ENCODE data around the gene DTNA. TPM values are rescaled to one million over a fixed set of nuclear protein-coding genes. Genes with fewer than 3 reads are reported as not detected.

Gene DTNA
- total RNA-seq, 2 donors from 2014 or later: not detected

DNA sequence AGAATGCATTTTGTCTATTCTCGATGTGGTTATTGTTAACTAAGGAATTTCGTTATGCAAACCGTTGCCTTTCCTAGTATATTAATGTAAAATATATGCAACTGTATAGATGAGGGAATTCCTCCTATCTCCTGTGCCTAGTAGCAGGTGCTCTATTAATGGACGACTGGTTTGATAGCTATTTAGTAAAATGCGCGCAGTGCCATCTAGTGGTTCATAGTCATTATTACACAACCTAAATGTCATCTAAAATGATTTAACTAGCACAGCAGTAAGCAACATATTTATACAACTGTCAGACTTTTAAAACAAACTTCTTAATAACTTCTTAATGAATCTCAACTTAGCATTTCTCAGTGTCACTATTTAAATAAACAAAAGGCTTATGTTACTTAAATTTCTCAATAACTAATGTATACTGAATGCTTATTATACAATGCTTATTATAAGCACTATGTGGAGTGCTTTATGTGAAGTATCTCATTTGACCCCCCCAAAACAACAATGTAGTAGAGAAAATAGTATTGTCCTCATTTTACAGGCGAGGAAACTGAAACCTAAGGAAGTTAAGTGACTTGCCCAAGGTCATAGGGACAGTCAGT, 77.9 kb downstream of the DTNA start:
- Mint-ChIP-seq H3K4me3 (no peak overlapping the region), H3K27ac (no peak overlapping the region)
- peak; percentile 61 for ATAC-seq

DNA sequence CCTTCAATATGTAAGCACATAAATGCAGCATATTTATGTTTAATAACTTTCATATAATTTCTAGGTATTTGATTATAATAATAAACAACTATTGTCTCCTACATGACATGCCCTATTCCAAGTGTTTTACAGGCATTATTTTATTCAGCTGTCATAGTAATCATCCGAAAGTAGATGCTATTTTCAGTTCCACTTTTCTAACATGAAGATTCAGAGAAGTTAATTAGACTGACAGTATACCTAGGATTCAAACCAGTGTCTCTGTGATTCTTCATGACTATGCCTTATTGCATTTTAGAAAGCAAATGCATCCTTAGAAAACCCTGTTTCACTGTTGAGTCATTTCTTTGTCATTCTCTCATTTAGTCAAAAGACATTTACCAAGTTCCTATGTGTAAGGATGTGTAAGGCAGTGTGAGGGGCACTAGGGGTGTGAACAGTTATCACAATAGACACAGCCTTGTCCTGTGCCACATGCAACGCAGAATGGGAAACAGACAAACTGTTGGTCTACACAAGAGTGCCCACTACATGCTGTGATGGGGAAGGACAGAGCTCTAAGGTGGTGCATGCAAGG, 79.8 kb downstream of the DTNA start:
- no peak for DNase-seq
- ATAC-seq: no peak
- H3K27me3 Mint-ChIP-seq: peaks cover 30% of the 10 kb centered on the region
- no peaks in the 10 kb centered on the region for H3K9me3 ChIP-seq (ENCODE audit: control insufficient read depth, low read length, poor library complexity, severe bottlenecking)
- H3K4me1 Mint-ChIP-seq: no peaks in the 10 kb centered on the region
- H3K4me3 Mint-ChIP-seq: no peak overlapping the region
- no peaks in the 10 kb centered on the region for H3K36me3 Mint-ChIP-seq (ENCODE audit: low read depth)
- H3K27ac Mint-ChIP-seq: no peak overlapping the region

More for the DNA sequence above, 77.9 kb downstream of the DTNA start:
- Mint-ChIP-seq H3K27me3 (peaks cover 36% of the 10 kb centered on the region), H3K36me3 (ENCODE audit: low read depth) (no peaks in the 10 kb centered on the region), H3K4me1 (peaks cover 4% of the 10 kb centered on the region)
- no peaks in the 10 kb centered on the region for H3K9me3 ChIP-seq (ENCODE audit: control insufficient read depth, low read length, poor library complexity, severe bottlenecking)
- DNase-seq: no peak

DNA sequence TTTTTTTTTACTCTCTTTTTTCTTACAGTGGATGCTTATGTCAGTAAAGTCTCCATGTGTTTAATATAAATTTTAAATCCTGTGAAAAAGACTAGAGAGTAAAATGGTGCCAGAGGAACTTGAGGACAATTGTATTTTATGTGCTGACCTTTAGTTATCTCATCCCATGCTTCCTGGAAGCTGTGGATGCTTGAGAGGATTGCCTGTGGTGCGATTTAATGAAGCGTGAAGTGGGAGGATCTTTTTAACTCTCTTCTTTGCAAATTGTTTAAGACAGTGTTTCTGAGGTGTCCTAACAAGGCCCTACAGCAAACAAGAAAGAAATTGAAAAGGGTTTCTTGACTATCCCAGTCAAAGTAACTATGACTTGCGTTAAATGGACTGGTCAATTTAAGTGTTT, 84.2 kb downstream of the DTNA start:
- no peaks in the 10 kb centered on the region for H3K36me3 Mint-ChIP-seq (ENCODE audit: low read depth)
- H3K27ac Mint-ChIP-seq: no peak overlapping the region
- no peak overlapping the region for H3K4me3 Mint-ChIP-seq
- peaks cover 3% of the 10 kb centered on the region for H3K4me1 Mint-ChIP-seq
- DNase-seq (no peak), ATAC-seq (no peak)
- no peaks in the 10 kb centered on the region for H3K9me3 ChIP-seq (ENCODE audit: control insufficient read depth, low read length, poor library complexity, severe bottlenecking)
- H3K27me3 Mint-ChIP-seq: peaks cover 28% of the 10 kb centered on the region

DNA sequence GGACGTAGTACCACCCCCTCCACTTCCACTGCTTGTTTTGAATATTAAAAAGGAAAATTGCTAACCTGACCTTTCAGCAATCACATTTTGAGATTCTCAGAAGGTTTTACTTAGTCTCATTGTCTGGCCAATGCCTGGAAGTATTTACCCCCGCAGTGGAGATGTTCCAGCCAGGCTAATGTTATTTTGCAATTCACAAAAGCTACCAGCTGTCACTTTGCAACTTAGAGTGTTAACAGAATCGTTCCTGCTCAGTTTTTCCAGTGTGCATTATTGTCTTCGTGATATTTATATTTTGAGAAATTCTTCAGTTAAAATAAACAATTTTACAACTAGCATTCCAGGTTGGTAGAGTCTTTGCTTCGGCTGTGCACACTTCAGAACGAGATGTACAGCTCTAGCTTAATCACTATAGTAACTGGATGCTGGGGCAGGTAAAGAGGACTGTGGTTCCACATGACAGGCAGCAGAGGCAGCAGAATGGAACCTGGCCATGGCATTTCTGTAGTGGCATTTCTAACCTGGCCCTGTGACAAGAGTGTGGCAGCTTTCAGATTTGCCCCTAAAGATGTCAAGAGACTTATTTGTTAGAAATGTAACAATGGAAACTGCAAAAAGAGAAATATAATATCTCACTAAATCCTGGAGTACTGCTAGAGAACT, 85.1 kb downstream of the DTNA start:
- Mint-ChIP-seq H3K27me3 (peaks cover 28% of the 10 kb centered on the region), H3K4me3 (no peak overlapping the region), H3K27ac (no peak overlapping the region), H3K36me3 (ENCODE audit: low read depth) (no peaks in the 10 kb centered on the region), H3K4me1 (peaks cover 3% of the 10 kb centered on the region)
- ATAC-seq (no peak), DNase-seq (no peak)
- H3K9me3 ChIP-seq (ENCODE audit: control insufficient read depth, low read length, poor library complexity, severe bottlenecking): no peaks in the 10 kb centered on the region

DNA sequence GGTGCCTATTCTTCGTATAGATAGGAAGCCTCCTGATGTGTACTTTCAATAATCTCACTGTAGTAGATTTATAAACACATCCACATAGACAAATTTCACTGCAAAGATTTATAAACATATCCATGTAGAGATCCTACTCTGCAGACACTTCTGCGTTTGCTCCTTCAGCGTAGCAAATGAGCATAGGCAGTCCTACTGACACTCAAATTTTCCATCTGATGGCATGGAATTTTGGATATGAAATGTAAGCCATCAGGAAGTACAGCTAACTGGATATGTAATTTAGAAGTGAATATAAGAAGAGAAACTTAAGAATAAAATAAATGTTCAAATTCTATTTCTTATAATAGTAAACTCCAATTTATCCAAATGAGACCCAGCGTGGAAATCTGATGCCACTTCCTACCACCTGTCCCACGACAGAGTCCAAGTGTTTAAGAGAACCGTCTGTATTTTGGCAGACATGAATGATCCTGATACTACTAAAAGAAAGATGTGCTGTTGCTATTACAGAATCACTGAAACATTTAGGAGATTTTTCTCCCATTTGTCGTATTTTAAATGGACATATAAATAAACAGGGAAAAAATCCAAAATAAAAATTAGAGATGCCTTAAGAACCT, 86.0 kb downstream of the DTNA start:
- H3K27me3 Mint-ChIP-seq: peaks cover 22% of the 10 kb centered on the region
- H3K27ac Mint-ChIP-seq: no peak overlapping the region
- no peaks in the 10 kb centered on the region for H3K36me3 Mint-ChIP-seq (ENCODE audit: low read depth)

DNA sequence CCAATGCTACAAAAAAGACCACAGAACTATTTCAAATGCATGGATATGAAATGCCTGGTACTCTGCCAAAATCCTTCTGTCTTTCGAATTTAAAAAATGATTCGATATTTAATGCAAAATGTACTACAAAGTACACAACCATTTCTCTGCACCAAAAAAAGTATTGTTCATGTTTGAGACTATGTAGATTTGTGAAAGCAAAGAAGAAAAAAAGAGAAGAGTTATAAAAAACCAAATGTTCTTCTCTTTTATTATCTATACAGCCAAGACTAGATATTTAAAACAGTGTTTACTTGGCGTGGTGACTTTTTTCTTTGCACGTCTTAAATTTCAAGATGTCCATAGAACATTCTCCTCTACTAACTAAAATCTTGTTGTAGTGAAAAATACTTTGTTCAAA, 89.2 kb downstream of the DTNA start:
- Mint-ChIP-seq H3K4me3 (no peak overlapping the region), H3K27ac (no peak overlapping the region), H3K36me3 (ENCODE audit: low read depth) (peaks cover 2% of the 10 kb centered on the region), H3K4me1 (peaks cover 3% of the 10 kb centered on the region), H3K27me3 (peaks cover 36% of the 10 kb centered on the region)
- no peaks in the 10 kb centered on the region for H3K9me3 ChIP-seq (ENCODE audit: control insufficient read depth, low read length, poor library complexity, severe bottlenecking)
- DNase-seq (no peak), ATAC-seq (no peak)

More for the DNA sequence above, 86.0 kb downstream of the DTNA start:
- Mint-ChIP-seq H3K4me1 (peaks cover 3% of the 10 kb centered on the region), H3K4me3 (no peak overlapping the region)
- no peaks in the 10 kb centered on the region for H3K9me3 ChIP-seq (ENCODE audit: control insufficient read depth, low read length, poor library complexity, severe bottlenecking)
- no peak for ATAC-seq
- no peak for DNase-seq

DNA sequence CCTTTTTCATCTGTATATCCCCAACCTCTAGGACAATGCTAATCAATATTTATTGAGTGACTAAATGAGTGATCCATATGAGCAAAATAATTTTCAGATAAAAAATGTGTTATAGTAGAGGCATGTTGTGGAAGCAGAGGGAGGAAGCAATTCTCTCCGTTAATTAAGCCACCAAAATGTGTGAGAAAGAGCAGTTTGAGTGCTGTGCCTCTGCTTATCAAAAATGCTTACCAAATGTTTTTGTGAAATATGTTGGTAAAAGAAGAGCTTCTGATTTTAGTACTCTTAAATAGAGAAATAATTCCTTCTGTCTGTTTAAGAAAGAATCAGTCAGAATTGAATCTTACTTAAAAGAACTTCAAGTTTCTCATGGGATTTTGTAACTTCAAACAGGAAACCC, 90.3 kb downstream of the DTNA start:
- H3K4me3 Mint-ChIP-seq: no peak overlapping the region
- no peak overlapping the region for H3K27ac Mint-ChIP-seq
- peaks cover 2% of the 10 kb centered on the region for H3K36me3 Mint-ChIP-seq (ENCODE audit: low read depth)
- H3K9me3 ChIP-seq (ENCODE audit: control insufficient read depth, low read length, poor library complexity, severe bottlenecking): no peaks in the 10 kb centered on the region
- ATAC-seq (no peak), DNase-seq (no peak)
- peaks cover 3% of the 10 kb centered on the region for H3K4me1 Mint-ChIP-seq
- peaks cover 39% of the 10 kb centered on the region for H3K27me3 Mint-ChIP-seq

DNA sequence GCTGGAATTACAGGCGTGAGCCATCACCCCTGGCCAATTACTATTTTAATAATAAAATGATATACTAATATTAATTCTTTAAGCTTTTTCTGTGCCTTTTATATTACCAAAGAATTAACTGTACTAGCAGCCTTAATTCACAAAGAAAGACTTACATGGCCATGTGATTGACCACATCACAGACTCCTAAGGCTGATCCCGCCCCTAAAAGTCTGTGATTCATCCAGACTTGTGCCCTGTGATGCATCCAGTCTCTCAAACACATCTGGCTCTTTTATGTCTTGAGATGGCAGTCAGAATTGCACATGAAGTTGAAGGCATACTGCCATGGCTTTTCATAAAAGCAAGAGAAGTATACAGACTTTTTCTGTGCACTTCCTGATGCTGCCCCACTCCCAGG, 91.7 kb downstream of the DTNA start:
- Mint-ChIP-seq H3K4me3 (no peak overlapping the region), H3K27ac (no peak overlapping the region), H3K27me3 (peaks cover 45% of the 10 kb centered on the region), H3K4me1 (peaks cover 3% of the 10 kb centered on the region), H3K36me3 (ENCODE audit: low read depth) (peaks cover 2% of the 10 kb centered on the region)
- no peaks in the 10 kb centered on the region for H3K9me3 ChIP-seq (ENCODE audit: control insufficient read depth, low read length, poor library complexity, severe bottlenecking)
- ATAC-seq (no peak), DNase-seq (no peak)

DNA sequence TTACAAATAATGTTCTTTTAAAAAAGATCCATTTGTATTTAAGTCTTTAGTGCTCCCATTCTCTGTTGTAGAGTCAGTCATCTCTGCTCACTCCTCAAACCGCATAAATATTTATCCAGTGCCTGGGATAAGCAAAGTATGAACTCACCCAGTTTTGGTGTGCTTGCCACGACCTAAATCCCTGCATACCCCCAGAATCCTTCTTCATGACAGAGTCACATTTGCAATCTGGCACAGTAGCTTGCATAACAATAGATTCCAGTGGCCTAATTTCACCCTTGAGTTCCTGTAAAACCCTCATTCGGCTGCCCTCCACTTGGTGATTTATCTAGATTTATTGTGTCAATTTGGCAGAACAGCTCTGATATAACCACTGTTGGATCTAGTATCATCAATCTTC, 92.9 kb downstream of the DTNA start:
- H3K9me3 ChIP-seq (ENCODE audit: control insufficient read depth, low read length, poor library complexity, severe bottlenecking): no peaks in the 10 kb centered on the region
- no peak for ATAC-seq
- H3K27ac Mint-ChIP-seq: no peak overlapping the region
- no peak for DNase-seq
- H3K27me3 Mint-ChIP-seq: peaks cover 36% of the 10 kb centered on the region
- peaks cover 2% of the 10 kb centered on the region for H3K36me3 Mint-ChIP-seq (ENCODE audit: low read depth)
- H3K4me3 Mint-ChIP-seq: no peak overlapping the region
- H3K4me1 Mint-ChIP-seq: peaks cover 3% of the 10 kb centered on the region

DNA sequence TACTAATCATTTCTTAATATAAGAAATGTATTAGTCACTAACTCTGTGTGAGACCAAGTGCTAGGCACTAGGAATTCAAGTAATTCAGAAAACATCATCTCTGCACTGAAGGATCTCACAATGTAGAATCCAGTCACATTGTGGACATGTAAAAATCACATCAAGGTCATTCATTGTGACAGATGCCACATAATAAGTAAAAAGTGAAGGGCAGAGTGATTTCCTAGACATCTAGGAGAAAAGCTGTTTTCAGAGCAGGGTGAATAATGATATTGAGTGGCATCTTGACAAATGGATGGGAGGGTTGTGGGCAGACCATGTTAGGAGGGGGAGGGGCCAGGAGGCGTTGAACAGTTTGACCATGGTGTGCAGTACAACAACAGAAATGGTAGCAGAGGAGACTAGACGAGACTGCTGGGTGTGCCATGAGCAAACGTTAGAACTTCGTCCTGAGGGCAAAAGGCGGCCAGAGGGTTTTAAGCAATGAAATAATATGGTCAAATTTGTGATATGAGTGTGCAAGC, 93.8 kb downstream of the DTNA start:
- peaks cover 34% of the 10 kb centered on the region for H3K27me3 Mint-ChIP-seq
- no peaks in the 10 kb centered on the region for H3K9me3 ChIP-seq (ENCODE audit: control insufficient read depth, low read length, poor library complexity, severe bottlenecking)
- H3K4me3 Mint-ChIP-seq: no peak overlapping the region
- H3K36me3 Mint-ChIP-seq (ENCODE audit: low read depth): peaks cover 2% of the 10 kb centered on the region
- no peak overlapping the region for H3K27ac Mint-ChIP-seq
- DNase-seq (no peak), ATAC-seq (no peak)
- H3K4me1 Mint-ChIP-seq: peaks cover 2% of the 10 kb centered on the region

DNA sequence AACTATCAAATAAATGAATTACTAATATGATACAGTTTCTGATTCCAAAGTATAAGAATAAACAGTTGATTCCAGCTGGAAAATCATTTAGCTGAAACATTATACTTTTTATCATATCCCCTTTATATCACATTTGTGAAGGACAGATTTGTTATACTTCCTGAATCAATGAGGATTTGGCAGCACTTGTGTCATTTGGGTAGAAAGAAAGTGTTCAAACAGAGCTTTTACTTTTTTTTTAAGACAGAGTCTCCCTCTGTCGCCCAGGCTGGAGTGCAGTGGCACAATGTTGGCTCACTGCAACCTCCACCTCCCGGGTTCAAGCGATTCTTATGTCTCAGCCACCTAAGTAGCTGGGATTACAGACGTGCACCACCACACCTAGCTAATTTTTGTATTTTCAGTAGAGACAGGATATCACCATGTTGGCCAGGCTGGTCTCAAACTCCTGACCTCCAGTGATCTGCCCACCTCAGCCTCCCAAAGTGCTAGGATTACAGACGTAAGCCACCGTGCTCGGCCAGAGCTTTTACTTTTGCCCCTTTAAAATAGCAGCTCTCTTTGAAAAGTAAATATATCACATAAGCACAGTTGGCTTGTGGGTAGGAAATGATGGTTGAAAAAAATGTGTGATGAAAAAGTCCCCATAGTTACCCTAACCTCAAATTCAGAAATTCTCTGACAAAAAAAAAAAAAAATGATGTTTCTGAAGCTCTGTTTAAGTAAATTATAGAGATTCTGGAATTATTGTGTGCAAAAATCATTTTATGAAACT, 95.2 kb downstream of the DTNA start:
- H3K36me3 Mint-ChIP-seq (ENCODE audit: low read depth): peaks cover 2% of the 10 kb centered on the region
- H3K4me3 Mint-ChIP-seq: no peak overlapping the region
- H3K27me3 Mint-ChIP-seq: peaks cover 36% of the 10 kb centered on the region
- no peak overlapping the region for H3K27ac Mint-ChIP-seq
- ATAC-seq (no peak), DNase-seq (no peak)
- no peaks in the 10 kb centered on the region for H3K4me1 Mint-ChIP-seq
- no peaks in the 10 kb centered on the region for H3K9me3 ChIP-seq (ENCODE audit: control insufficient read depth, low read length, poor library complexity, severe bottlenecking)

DNA sequence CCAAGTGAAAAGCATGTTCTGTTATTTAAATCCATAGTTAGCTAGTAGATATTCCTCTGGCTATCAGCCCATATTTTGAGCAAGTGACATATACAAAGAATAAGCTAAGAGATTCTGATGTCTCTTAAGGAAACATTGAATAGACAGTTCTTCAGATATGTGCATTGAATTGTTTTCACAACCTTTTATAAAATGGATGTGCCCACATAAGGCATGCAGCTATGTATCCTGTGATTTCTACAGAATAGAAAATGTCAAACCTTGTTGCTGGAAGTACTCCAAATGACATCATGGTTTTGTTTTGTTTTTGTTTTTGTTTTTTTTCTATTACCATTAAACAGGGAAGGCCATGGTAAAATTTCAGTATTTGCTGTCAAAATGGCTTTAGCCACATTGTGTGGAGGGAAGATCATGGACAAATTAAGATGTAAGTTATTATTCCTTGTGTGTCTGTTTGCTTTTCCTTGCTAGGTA, 95.8 kb downstream of the DTNA start:
- H3K27me3 Mint-ChIP-seq: peaks cover 36% of the 10 kb centered on the region
- H3K4me3 Mint-ChIP-seq: no peak overlapping the region
- DNase-seq (no peak), ATAC-seq (no peak)
- no peaks in the 10 kb centered on the region for H3K4me1 Mint-ChIP-seq
- no peaks in the 10 kb centered on the region for H3K9me3 ChIP-seq (ENCODE audit: control insufficient read depth, low read length, poor library complexity, severe bottlenecking)
- peaks cover 2% of the 10 kb centered on the region for H3K36me3 Mint-ChIP-seq (ENCODE audit: low read depth)
- H3K27ac Mint-ChIP-seq: no peak overlapping the region

DNA sequence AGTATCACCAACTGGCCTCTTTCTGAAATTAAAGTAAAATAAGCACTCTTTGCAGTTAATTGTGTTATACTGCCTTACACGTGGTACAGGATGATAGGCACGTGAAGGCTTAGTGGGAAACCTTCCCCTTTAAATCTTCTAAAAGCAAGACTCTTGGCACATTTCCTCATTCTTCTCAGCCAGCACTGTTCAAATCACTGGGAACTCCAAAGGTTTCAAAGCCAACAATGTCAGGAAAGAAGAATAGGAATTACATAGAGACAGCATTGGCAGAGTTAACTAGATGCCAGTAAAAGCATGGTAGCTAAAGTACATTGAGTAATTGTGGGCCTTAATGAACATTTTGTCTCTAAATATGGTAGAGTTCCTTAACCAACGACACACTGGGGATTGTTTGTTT, 96.4 kb downstream of the DTNA start:
- H3K9me3 ChIP-seq (ENCODE audit: control insufficient read depth, low read length, poor library complexity, severe bottlenecking): no peaks in the 10 kb centered on the region
- ATAC-seq (no peak), DNase-seq (no peak)
- H3K27me3 Mint-ChIP-seq: peaks cover 36% of the 10 kb centered on the region
- no peak overlapping the region for H3K4me3 Mint-ChIP-seq
- no peaks in the 10 kb centered on the region for H3K4me1 Mint-ChIP-seq
- no peak overlapping the region for H3K27ac Mint-ChIP-seq
- H3K36me3 Mint-ChIP-seq (ENCODE audit: low read depth): peaks cover 2% of the 10 kb centered on the region
